OCI-LY1 (cell line): ENCODE measurements around the gene GOLGA8F.
"Not testable (repeated sequence)": the region's sequence is repeated elsewhere in the genome, so short reads cannot be mapped to it uniquely, and the experiment has no call there.

Experiments used
- H2AFZ ChIP-seq: fragments of 200-600 bp; sonication (generic), shearing (Covaris generic); 2 replicates; pipeline ENCODE4 v1.6.0; 2014; ENCODE audit warnings: antibody characterized with exemption, mild to moderate bottlenecking, low read length
- H3F3A ChIP-seq: fragments of 200-600 bp; sonication (generic), shearing (Covaris generic); 2 replicates; pipeline ENCODE4 v1.6.0; 2014; ENCODE audit warnings: mild to moderate bottlenecking, antibody characterized with exemption, low read length, moderate library complexity; ENCODE audit not compliant: insufficient read depth
- H3K27ac ChIP-seq: fragments of 200-600 bp; sonication (generic); 2 replicates; pipeline ENCODE4 v1.5.1; 2014; ENCODE audit warnings: low read length, mixed run types, mild to moderate bottlenecking, low read depth; ENCODE audit not compliant: poor library complexity, severe bottlenecking
- H3K27me3 ChIP-seq: fragments of 200-600 bp; sonication (generic); 2 replicates; pipeline ENCODE4 v1.6.0; 2014; ENCODE audit warnings: antibody characterized with exemption, mild to moderate bottlenecking, low read length, moderate library complexity; ENCODE audit not compliant: insufficient read depth
- H3K36me3 ChIP-seq: fragments of 200-600 bp; sonication (generic); 2 replicates; pipeline ENCODE4 v1.6.1; 2014; ENCODE audit warnings: mild to moderate bottlenecking, antibody characterized with exemption, low read length, moderate library complexity, mixed read lengths; ENCODE audit not compliant: insufficient read depth
- H3K4me1 ChIP-seq: fragments of 200-600 bp; sonication (generic); 2 replicates; pipeline ENCODE4 v1.5.1; 2014; ENCODE audit warnings: mild to moderate bottlenecking, low read length, moderate library complexity; ENCODE audit not compliant: insufficient read depth, severe bottlenecking
- H3K4me2 ChIP-seq: fragments of 200-600 bp; sonication (generic), shearing (Covaris generic); 2 replicates; pipeline ENCODE4 v1.6.1; 2014; ENCODE audit warnings: low read length
- H3K4me3 ChIP-seq: fragments of 200-600 bp; sonication (generic); 2 replicates; pipeline ENCODE4 v1.5.1; 2014; ENCODE audit warnings: low read length, low read depth, mild to moderate bottlenecking, mixed read lengths; ENCODE audit not compliant: poor library complexity, severe bottlenecking
- H3K79me2 ChIP-seq: fragments of 200-600 bp; shearing (Covaris generic); 2 replicates; pipeline ENCODE4 v1.6.1; 2016; ENCODE audit warnings: mixed run types, low read length, mixed read lengths; ENCODE audit not compliant: insufficient read depth
- H3K9ac ChIP-seq: fragments of 200-600 bp; sonication (generic), shearing (Covaris generic); 2 replicates; pipeline ENCODE4 v1.6.1; 2014; ENCODE audit warnings: mild to moderate bottlenecking, low read length, mixed read lengths
- H3K9me2 ChIP-seq: fragments of 200-600 bp; sonication (generic), shearing (Covaris generic); 2 replicates; pipeline ENCODE4 v1.6.1; 2014; ENCODE audit warnings: low read depth, mild to moderate bottlenecking, low read length, mixed read lengths
- H3K9me3 ChIP-seq: fragments of 200-600 bp; shearing (Covaris generic); 2 replicates; pipeline ENCODE4 v1.6.1; 2014; ENCODE audit warnings: low read length, mixed read lengths
- H4K20me1 ChIP-seq: fragments of 200-600 bp; sonication (generic), shearing (Covaris generic); 2 replicates; pipeline ENCODE4 v1.6.0; 2016; ENCODE audit warnings: mild to moderate bottlenecking, low read length; ENCODE audit not compliant: insufficient read depth

GOLGA8F gene

DNA sequence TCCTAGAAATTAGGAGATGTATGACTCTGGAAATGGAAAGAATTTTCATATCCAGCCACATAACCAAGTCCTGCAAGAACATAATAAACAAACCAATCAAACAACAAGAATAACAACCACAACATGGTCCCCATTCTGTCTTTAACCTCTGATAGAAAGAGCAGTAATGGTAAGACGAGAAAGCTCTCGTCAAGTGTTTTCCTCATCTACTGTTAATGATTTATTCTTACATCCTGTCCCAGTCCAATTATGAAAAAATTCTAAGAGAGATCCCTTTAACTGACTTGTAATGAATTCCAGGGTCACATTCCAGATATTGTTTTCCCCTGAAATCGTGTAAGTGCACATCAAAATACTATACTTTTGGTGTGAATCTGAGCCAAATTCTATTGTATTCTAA is 57.1 kb downstream of the GOLGA8F start:
- H4K20me1 ChIP-seq, H3K9me3 ChIP-seq, H3K36me3 ChIP-seq, H3K4me3 ChIP-seq, H3K27ac ChIP-seq, H3K4me1 ChIP-seq, H2AFZ ChIP-seq, H3K9ac ChIP-seq, H3F3A ChIP-seq, H3K9me2 ChIP-seq, H3K4me2 ChIP-seq, H3K79me2 ChIP-seq, H3K27me3 ChIP-seq: not testable (repeated sequence)
